Chondrocyte (in vitro differentiated cells): ENCODE results near the gene MAST2. TPM values are rescaled to one million over a fixed set of nuclear protein-coding genes. Genes with fewer than 3 reads are reported as not detected.

Experiments used
- DNase-seq: peaks from one replicate; pipeline ENCODE4 v3.0.0; 2021; ENCODE audit warnings: mixed read lengths, low spot score
- H3K27ac Mint-ChIP-seq: one replicate; pipeline ENCODE4 v1.8.0; 2021; ENCODE audit warnings: mild to moderate bottlenecking, moderate library complexity, mixed read lengths; ENCODE audit not compliant: unreplicated experiment
- H3K27me3 Mint-ChIP-seq: 2 replicates; pipeline ENCODE4 v1.8.0; 2021; ENCODE audit warnings: low read depth, mixed read lengths
- H3K36me3 Mint-ChIP-seq: 2 replicates; pipeline ENCODE4 v1.8.0; 2021; ENCODE audit warnings: low read depth, mixed read lengths
- H3K4me1 Mint-ChIP-seq: 2 replicates; pipeline ENCODE4 v1.8.0; 2021; ENCODE audit warnings: low read depth, mild to moderate bottlenecking, mixed read lengths
- H3K4me3 Mint-ChIP-seq: one replicate; pipeline ENCODE4 v1.8.0; 2021; ENCODE audit warnings: mild to moderate bottlenecking, moderate library complexity, mixed read lengths; ENCODE audit not compliant: unreplicated experiment
- H3K9me3 Mint-ChIP-seq: 2 replicates; pipeline ENCODE4 v1.8.0; 2021; ENCODE audit warnings: low read depth, mixed read lengths
- CTCF ChIP-seq: fragments of 200-600 bp; sonication (generic); IDR thresholded peaks from 2 replicates; pipeline ENCODE4 v1.5.0; 2021; ENCODE audit warnings: antibody characterized with exemption, mild to moderate bottlenecking, moderate library complexity
- total RNA-seq: library from RNA; stranded (reverse); gene quantifications from 3 replicates; pipeline ENCODE4 v1.2.1, GENCODE V29; 2021

MAST2 gene
- total RNA-seq, 1 donor from 2014 or later = 53.2 TPM

GRCh38 chr1:45908611-45909140 is 105.3 kb downstream of the MAST2 start:
- Mint-ChIP-seq H3K36me3 (no peaks in the 10 kb centered on the region), H3K27ac (no peak overlapping the region), H3K27me3 (no peaks in the 10 kb centered on the region), H3K4me3 (no peak overlapping the region), H3K4me1 (peaks cover 14% of the 10 kb centered on the region), H3K9me3 (no peaks in the 10 kb centered on the region)
- TF ChIP-seq CTCF = no peak
- DNase-seq = no peak

GRCh38 chr1:45911634-45912033 is 108.2 kb downstream of the MAST2 start:
- Mint-ChIP-seq H3K9me3 (no peaks in the 10 kb centered on the region), H3K36me3 (no peaks in the 10 kb centered on the region), H3K27ac (no peak overlapping the region), H3K4me3 (no peak overlapping the region), H3K4me1 (peaks cover 20% of the 10 kb centered on the region), H3K27me3 (no peaks in the 10 kb centered on the region)
- DNase-seq = no peak
- no peak for TF ChIP-seq CTCF

GRCh38 chr1:45913183-45913683 is 109.8 kb downstream of the MAST2 start:
- no peak for DNase-seq
- H3K4me3 Mint-ChIP-seq = peak overlapping the region; percentile 21
- H3K9me3 Mint-ChIP-seq = no peaks in the 10 kb centered on the region
- H3K4me1 Mint-ChIP-seq = peaks cover 20% of the 10 kb centered on the region
- no peaks in the 10 kb centered on the region for H3K27me3 Mint-ChIP-seq
- TF ChIP-seq CTCF = no peak
- no peaks in the 10 kb centered on the region for H3K36me3 Mint-ChIP-seq
- H3K27ac Mint-ChIP-seq = peak overlapping the region; percentile 90

- no peaks in the 10 kb centered on the region for H3K9me3 Mint-ChIP-seq
- H3K27ac Mint-ChIP-seq = peak overlapping the region; percentile 90
- H3K27me3 Mint-ChIP-seq = no peaks in the 10 kb centered on the region
- DNase-seq = no peak
- peaks cover 20% of the 10 kb centered on the region for H3K4me1 Mint-ChIP-seq
- H3K36me3 Mint-ChIP-seq = no peaks in the 10 kb centered on the region
- no peak for TF ChIP-seq CTCF
- peak overlapping the region; percentile 21 for H3K4me3 Mint-ChIP-seq
Measured at GRCh38 chr1:45913731-45914501, 110.5 kb downstream of the MAST2 start.

GRCh38 chr1:45914836-45915235 is 111.4 kb downstream of the MAST2 start:
- Mint-ChIP-seq H3K9me3 (no peaks in the 10 kb centered on the region), H3K4me3 (no peak overlapping the region), H3K27me3 (no peaks in the 10 kb centered on the region), H3K27ac (no peak overlapping the region), H3K36me3 (no peaks in the 10 kb centered on the region), H3K4me1 (peaks cover 20% of the 10 kb centered on the region)
- TF ChIP-seq CTCF = no peak
- DNase-seq = no peak
